Keratinocyte (primary cell): ENCODE measurements around the gene TMUB2. TPM values are rescaled to one million over a fixed set of nuclear protein-coding genes. Genes with fewer than 3 reads are reported as not detected.

ENCODE experiments used
- DNase-seq: peaks from one replicate; pipeline ENCODE4 v3.0.0-alpha.2; 2011; ENCODE audit warnings: low read depth, missing footprints, low spot score
- FAIRE-seq: peaks from 2 replicates; lab custom pipeline; 2011; peaks lifted over from hg19 to GRCh38; lab: Jason Lieb, UNC
- H2AFZ ChIP-seq: 2 replicates; pipeline ENCODE4 v1.6.0; 2012; ENCODE audit warnings: low read length, control low read depth, inconsistent platforms; ENCODE audit not compliant: control insufficient read depth
- H3K27ac ChIP-seq: 2 replicates; pipeline ENCODE4 v1.5.1; 2011; ENCODE audit warnings: low read length; ENCODE audit not compliant: control insufficient read depth, insufficient read depth
- H3K27me3 ChIP-seq: 3 replicates; pipeline ENCODE4 v1.6.0; 2011; ENCODE audit warnings: low read length; ENCODE audit not compliant: control insufficient read depth, insufficient read depth; ENCODE audit errors: extremely low read depth
- H3K36me3 ChIP-seq, 2 experiments: 2 replicates in 1 of 2; 3 replicates in 1 of 2; pipeline ENCODE4 v1.5.1; 2011; ENCODE audit warnings: low read length in 2 of 2, mild to moderate bottlenecking in 1 of 2; ENCODE audit not compliant: control insufficient read depth in 2 of 2, insufficient read depth in 2 of 2; ENCODE audit errors: extremely low read depth in 1 of 2
- H3K4me1 ChIP-seq: 3 replicates; pipeline ENCODE4 v1.5.1; 2011; ENCODE audit warnings: low read length; ENCODE audit not compliant: control insufficient read depth, insufficient read depth; ENCODE audit errors: extremely low read depth
- H3K4me2 ChIP-seq: 3 replicates; pipeline ENCODE4 v1.6.0; 2011; ENCODE audit warnings: low read depth, low read length; ENCODE audit not compliant: control insufficient read depth, insufficient read depth; ENCODE audit errors: extremely low read depth
- H3K4me3 ChIP-seq, 3 experiments: fragments of 200-600 bp in 1 of 3; sonication (generic) in 1 of 3; 2 replicates in 2 of 3; 3 replicates in 1 of 3; pipeline ENCODE4 v1.5.1; 2011 to 2016; ENCODE audit warnings: low read length in 3 of 3, mild to moderate bottlenecking in 3 of 3, control low read depth in 2 of 3, inconsistent platforms in 1 of 3, low read depth in 1 of 3, mixed read lengths in 1 of 3, mixed run types in 1 of 3, moderate library complexity in 1 of 3; ENCODE audit not compliant: control insufficient read depth in 2 of 3, insufficient read depth in 2 of 3; ENCODE audit errors: extremely low read depth in 1 of 3
- H3K79me2 ChIP-seq: 2 replicates; pipeline ENCODE4 v1.6.0; 2012; ENCODE audit warnings: low read length; ENCODE audit not compliant: control insufficient read depth, insufficient read depth
- H3K9ac ChIP-seq: 3 replicates; pipeline ENCODE4 v1.6.0; 2011; ENCODE audit warnings: low read length; ENCODE audit not compliant: control insufficient read depth, insufficient read depth; ENCODE audit errors: extremely low read depth
- H3K9me1 ChIP-seq: 3 replicates; pipeline ENCODE4 v1.6.0; 2011; ENCODE audit warnings: low read length; ENCODE audit not compliant: control insufficient read depth, insufficient read depth; ENCODE audit errors: extremely low read depth
- H3K9me3 ChIP-seq: 2 replicates; pipeline ENCODE4 v1.5.1; 2012; ENCODE audit warnings: low read depth, low read length; ENCODE audit not compliant: control insufficient read depth
- H4K20me1 ChIP-seq: 3 replicates; pipeline ENCODE4 v1.6.0; 2011; ENCODE audit warnings: low read length; ENCODE audit not compliant: control insufficient read depth, insufficient read depth; ENCODE audit errors: extremely low read depth
- CTCF ChIP-seq, 3 experiments: IDR thresholded peaks in 1 of 3; conservative IDR thresholded peaks in 1 of 3; optimal IDR thresholded peaks in 1 of 3; 2 replicates in 2 of 3; 3 replicates in 1 of 3; pipeline versions ENCODE3 to v1.5.1; 2011; ENCODE audit warnings: low read length in 3 of 3, mild to moderate bottlenecking in 3 of 3, moderate library complexity in 2 of 3, control low read depth in 1 of 3, inconsistent platforms in 1 of 3; ENCODE audit not compliant: insufficient read depth in 2 of 3; ENCODE audit errors: extremely low read depth in 1 of 3
- EZH2 ChIP-seq: IDR thresholded peaks from one replicate; pipeline ENCODE4 v1.6.1; 2012; ENCODE audit warnings: inconsistent platforms, mild to moderate bottlenecking, low read length, moderate library complexity
- dilution Hi-C: fragments of 300-500 bp; cut with MboI; formaldehyde crosslinking; loops from one replicate; pipeline ENCODE4 v1.7.0; 2020; ENCODE audit warnings: low sequenced_read_pairs; ENCODE audit not compliant: extremely low pct_ligation_motif_present
- polyA plus RNA-seq, 5 experiments: library from polyadenylated mRNA; depleted of rRNA in 3 of 5; stranded (reverse) in 3 of 5; stranded (forward) in 1 of 5; unstranded in 1 of 5; fragments of >200 nt; gene quantifications; 1 replicate in 1 of 5; 2 replicates in 3 of 5; 3 replicates in 1 of 5; pipeline versions ENCODE4 v1.2.1 to v1.2.3, GENCODE V29; 2011 to 2012; ENCODE audit warnings: missing spikeins in 2 of 5, low read depth in 1 of 5, low replicate concordance in 1 of 5

Gene TMUB2
- polyA plus RNA-seq, 1 donor (not counting 4 experiments of a cell fraction or from before 2014, with no cell fraction given) = 25.5 TPM

- H3K36me3 ChIP-seq = peaks cover 8 to 9% of the 10 kb centered on the region in 2 experiments
- no peak overlapping the region for H3K4me3 ChIP-seq
- H3K4me1 ChIP-seq = no peaks in the 10 kb centered on the region
- FAIRE-seq (no peak), DNase-seq (no peak)
- no peaks in the 10 kb centered on the region for H3K9me1 ChIP-seq
- dilution Hi-C loops = no loop called here
- no peak overlapping the region for H3K9ac ChIP-seq
- H3K9me3 ChIP-seq = no peaks in the 10 kb centered on the region
- no peak overlapping the region for H3K27ac ChIP-seq
- H3K4me2 ChIP-seq = no peak overlapping the region
- no peak overlapping the region for H2AFZ ChIP-seq
- H3K79me2 ChIP-seq = no peaks in the 10 kb centered on the region
- H3K27me3 ChIP-seq = no peaks in the 10 kb centered on the region
- TF ChIP-seq CTCF (optimal IDR thresholded peaks at IDR 0.05 in 1 of 3, IDR thresholded peaks at IDR 0.05 in 1 of 3, conservative IDR thresholded peaks at IDR 0.05 in 1 of 3; ENCODE audit: extremely low read depth in 1 of 3, insufficient read depth in 2 of 3, low read length in 3 of 3) (no peak), EZH2 (no peak)
- H4K20me1 ChIP-seq = no peaks in the 10 kb centered on the region
Observed at GRCh38 chr17:44174427-44174826, 12.3 kb upstream of the TMUB2 start.

GRCh38 chr17:44176257-44176656, 10.5 kb upstream of the TMUB2 start:
- TF ChIP-seq EZH2 (no peak), CTCF (optimal IDR thresholded peaks at IDR 0.05 in 1 of 3, IDR thresholded peaks at IDR 0.05 in 1 of 3, conservative IDR thresholded peaks at IDR 0.05 in 1 of 3; ENCODE audit: extremely low read depth in 1 of 3, insufficient read depth in 2 of 3, low read length in 3 of 3) (no peak)
- FAIRE-seq = no peak
- Histone ChIP-seq H3K9ac (no peak overlapping the region), H3K27me3 (no peaks in the 10 kb centered on the region), H4K20me1 (no peaks in the 10 kb centered on the region), H3K36me3 (peaks cover 8 to 9% of the 10 kb centered on the region in 2 experiments), H3K4me2 (no peak overlapping the region), H3K4me3 (no peak overlapping the region), H3K79me2 (no peaks in the 10 kb centered on the region), H3K4me1 (no peaks in the 10 kb centered on the region), H2AFZ (no peak overlapping the region), H3K27ac (no peak overlapping the region), H3K9me1 (no peaks in the 10 kb centered on the region), H3K9me3 (no peaks in the 10 kb centered on the region)
- DNase-seq = no peak
- dilution Hi-C loops = no loop called here
